Thoracic aorta (tissue), 2 donors: ENCODE data around the gene FAM78B. TPM values are rescaled to one million over a fixed set of nuclear protein-coding genes. Genes with fewer than 3 reads are reported as not detected.

Experiments
- ATAC-seq: fragments of 150-250 bp; one replicate; pipeline ENCODE4 v1.8.0; 2017; ENCODE audit warnings: low read depth; ENCODE audit not compliant: insufficient number of reproducible peaks, low FRiP score
- DNase-seq: peaks from one replicate; pipeline ENCODE4 v3.0.0-alpha.2; 2020; ENCODE audit warnings: low spot score
- H3K27ac ChIP-seq, 2 donors: fragments of 200-600 bp; sonication (generic); 1 replicate in 1 of 2; 2 replicates in 1 of 2; pipeline ENCODE4 v1.5.1; 2016; ENCODE audit warnings: mild to moderate bottlenecking in 2 of 2, moderate library complexity in 2 of 2
- H3K27me3 ChIP-seq: fragments of 200-600 bp; sonication (generic); replicated peaks from 2 replicates; pipeline ENCODE4 v1.6.0; 2016; ENCODE audit warnings: mild to moderate bottlenecking; ENCODE audit not compliant: insufficient read depth
- H3K36me3 ChIP-seq: fragments of 200-600 bp; sonication (generic); one replicate; pipeline ENCODE4 v1.5.1; 2016
- H3K4me1 ChIP-seq, 2 donors: fragments of 200-600 bp; sonication (generic); 1 replicate in 1 of 2; 2 replicates in 1 of 2; pipeline versions ENCODE4 v1.5.1 to v1.6.0; 2016; ENCODE audit warnings: low read depth in 2 of 2, mild to moderate bottlenecking in 1 of 2; ENCODE audit not compliant: control insufficient read depth in 1 of 2
- H3K4me3 ChIP-seq: fragments of 200-600 bp; sonication (generic); 2 replicates; pipeline ENCODE4 v1.5.1; 2016; ENCODE audit warnings: mild to moderate bottlenecking
- H3K9me3 ChIP-seq: fragments of 200-600 bp; sonication (generic); 2 replicates; pipeline ENCODE4 v1.5.1; 2016
- CTCF ChIP-seq: fragments of 200-600 bp; sonication (generic); IDR thresholded peaks from one replicate; pipeline ENCODE4 v1.5.1; 2019; ENCODE audit warnings: antibody characterized with exemption
- total RNA-seq, 2 donors: library from RNA; depleted of rRNA; stranded (reverse); fragments of >200 nt; gene quantifications; one replicate each; pipeline versions ENCODE4 v1.1.0 to v1.2.3, GENCODE V29; 2016

Gene FAM78B
- total RNA-seq, 2 donors from 2014 or later = 0.56 to 0.81 TPM

- TF ChIP-seq CTCF = no peak
- no peak overlapping the region for H3K4me3 ChIP-seq
- no peak overlapping the region for H3K27ac ChIP-seq
- H3K27me3 ChIP-seq = no peaks in the 10 kb centered on the region
- no peaks in the 10 kb centered on the region for H3K4me1 ChIP-seq
- ATAC-seq (no peak), DNase-seq (no peak)
- H3K9me3 ChIP-seq = no peaks in the 10 kb centered on the region
- H3K36me3 ChIP-seq = no peaks in the 10 kb centered on the region
Observed at GRCh38 chr1:166026143-166026542, 140.7 kb downstream of the FAM78B start.

GRCh38 chr1:166020210-166020609 lies 146.6 kb downstream of the FAM78B start:
- no peak for DNase-seq
- Histone ChIP-seq H3K27ac (no peak overlapping the region), H3K4me1 (no peaks in the 10 kb centered on the region), H3K9me3 (no peaks in the 10 kb centered on the region), H3K36me3 (no peaks in the 10 kb centered on the region), H3K27me3 (no peaks in the 10 kb centered on the region), H3K4me3 (no peak overlapping the region)
- no peak for ATAC-seq
- no peak for TF ChIP-seq CTCF
